ENCODE measurements around the gene COL20A1. TPM values are rescaled to one million over a fixed set of nuclear protein-coding genes. Genes with fewer than 3 reads are reported as not detected.
"Not testable (repeated sequence)": the region's sequence is repeated elsewhere in the genome, so short reads cannot be mapped to it uniquely, and the experiment has no call there.

COL20A1 gene
- total RNA-seq, 1 donor from 2014 or later = not detected

GRCh38 chr20:63248835-63249591, 44.0 kb upstream of the COL20A1 start:
- Mint-ChIP-seq H3K27ac (ENCODE audit: unreplicated experiment) (no peak overlapping the region), H3K36me3 (ENCODE audit: unreplicated experiment) (no peaks in the 10 kb centered on the region), H3K9me3 (ENCODE audit: unreplicated experiment) (no peaks in the 10 kb centered on the region), H3K27me3 (ENCODE audit: unreplicated experiment) (peaks cover 24% of the 10 kb centered on the region), H3K4me1 (ENCODE audit: unreplicated experiment) (peaks cover 18% of the 10 kb centered on the region), H3K4me3 (ENCODE audit: unreplicated experiment) (no peak overlapping the region)
- TF ChIP-seq, protein P1, sequence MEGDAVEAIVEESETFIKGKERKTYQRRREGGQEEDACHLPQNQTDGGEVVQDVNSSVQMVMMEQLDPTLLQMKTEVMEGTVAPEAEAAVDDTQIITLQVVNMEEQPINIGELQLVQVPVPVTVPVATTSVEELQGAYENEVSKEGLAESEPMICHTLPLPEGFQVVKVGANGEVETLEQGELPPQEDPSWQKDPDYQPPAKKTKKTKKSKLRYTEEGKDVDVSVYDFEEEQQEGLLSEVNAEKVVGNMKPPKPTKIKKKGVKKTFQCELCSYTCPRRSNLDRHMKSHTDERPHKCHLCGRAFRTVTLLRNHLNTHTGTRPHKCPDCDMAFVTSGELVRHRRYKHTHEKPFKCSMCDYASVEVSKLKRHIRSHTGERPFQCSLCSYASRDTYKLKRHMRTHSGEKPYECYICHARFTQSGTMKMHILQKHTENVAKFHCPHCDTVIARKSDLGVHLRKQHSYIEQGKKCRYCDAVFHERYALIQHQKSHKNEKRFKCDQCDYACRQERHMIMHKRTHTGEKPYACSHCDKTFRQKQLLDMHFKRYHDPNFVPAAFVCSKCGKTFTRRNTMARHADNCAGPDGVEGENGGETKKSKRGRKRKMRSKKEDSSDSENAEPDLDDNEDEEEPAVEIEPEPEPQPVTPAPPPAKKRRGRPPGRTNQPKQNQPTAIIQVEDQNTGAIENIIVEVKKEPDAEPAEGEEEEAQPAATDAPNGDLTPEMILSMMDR (IDR thresholded peaks at IDR 0.05) = no peak
- no peak for DNase-seq (ENCODE audit: extremely low spot score, unreplicated experiment)

GRCh38 chr20:63249891-63250290, 43.1 kb upstream of the COL20A1 start:
- no peak overlapping the region for H3K4me3 Mint-ChIP-seq (ENCODE audit: unreplicated experiment)
- no peak overlapping the region for H3K27ac Mint-ChIP-seq (ENCODE audit: unreplicated experiment)
- TF ChIP-seq, protein P1 (IDR thresholded peaks at IDR 0.05) = no peak
- no peak for DNase-seq (ENCODE audit: extremely low spot score, unreplicated experiment)
- H3K27me3 Mint-ChIP-seq (ENCODE audit: unreplicated experiment) = peaks cover 26% of the 10 kb centered on the region
- H3K4me1 Mint-ChIP-seq (ENCODE audit: unreplicated experiment) = peaks cover 20% of the 10 kb centered on the region
- no peaks in the 10 kb centered on the region for H3K36me3 Mint-ChIP-seq (ENCODE audit: unreplicated experiment)
- H3K9me3 Mint-ChIP-seq (ENCODE audit: unreplicated experiment) = no peaks in the 10 kb centered on the region

- Mint-ChIP-seq H3K4me1 (ENCODE audit: unreplicated experiment) (peaks cover 16% of the 10 kb centered on the region), H3K27me3 (ENCODE audit: unreplicated experiment) (peaks cover 39% of the 10 kb centered on the region)
- H3K27ac Mint-ChIP-seq (ENCODE audit: unreplicated experiment); DNase-seq (ENCODE audit: extremely low spot score, unreplicated experiment); H3K9me3 Mint-ChIP-seq (ENCODE audit: unreplicated experiment); H3K36me3 Mint-ChIP-seq (ENCODE audit: unreplicated experiment); H3K4me3 Mint-ChIP-seq (ENCODE audit: unreplicated experiment): not testable (repeated sequence)
- TF ChIP-seq, protein P1 (IDR thresholded peaks at IDR 0.05) = peak; percentile 48
Observed at GRCh38 chr20:63251350-63251749, 41.6 kb upstream of the COL20A1 start.

GRCh38 chr20:63252284-63252711, 40.7 kb upstream of the COL20A1 start:
- no peaks in the 10 kb centered on the region for H3K36me3 Mint-ChIP-seq (ENCODE audit: unreplicated experiment)
- H3K9me3 Mint-ChIP-seq (ENCODE audit: unreplicated experiment) = no peaks in the 10 kb centered on the region
- no peak overlapping the region for H3K27ac Mint-ChIP-seq (ENCODE audit: unreplicated experiment)
- DNase-seq (ENCODE audit: extremely low spot score, unreplicated experiment) = no peak
- H3K27me3 Mint-ChIP-seq (ENCODE audit: unreplicated experiment) = peaks cover 49% of the 10 kb centered on the region
- TF ChIP-seq, protein P1 (IDR thresholded peaks at IDR 0.05) = no peak
- no peak overlapping the region for H3K4me3 Mint-ChIP-seq (ENCODE audit: unreplicated experiment)
- H3K4me1 Mint-ChIP-seq (ENCODE audit: unreplicated experiment) = peaks cover 16% of the 10 kb centered on the region

- no peak for DNase-seq (ENCODE audit: extremely low spot score, unreplicated experiment)
- TF ChIP-seq, protein P1 (IDR thresholded peaks at IDR 0.05) = no peak
- Mint-ChIP-seq H3K27ac (ENCODE audit: unreplicated experiment) (no peak overlapping the region), H3K4me3 (ENCODE audit: unreplicated experiment) (peak overlapping the region; percentile 49), H3K36me3 (ENCODE audit: unreplicated experiment) (no peaks in the 10 kb centered on the region), H3K27me3 (ENCODE audit: unreplicated experiment) (peaks cover 55% of the 10 kb centered on the region), H3K4me1 (ENCODE audit: unreplicated experiment) (peaks cover 16% of the 10 kb centered on the region), H3K9me3 (ENCODE audit: unreplicated experiment) (no peaks in the 10 kb centered on the region)
Observed at GRCh38 chr20:63253065-63253437, 39.9 kb upstream of the COL20A1 start.

Measured in osteocyte (in vitro differentiated cells).